ES-I3 (cell line): ENCODE measurements around the gene AUTS2.
A peak's percentile ranks its signal among the peaks of the same experiment; 100 is the strongest.

Source experiments
- H3K36me3 ChIP-seq: 2 replicates; pipeline ENCODE4 v1.6.1; 2013; ENCODE audit warnings: mild to moderate bottlenecking, low read length, control low read depth, moderate library complexity; ENCODE audit not compliant: insufficient read depth
- H3K4me1 ChIP-seq: 2 replicates; pipeline ENCODE4 v1.6.1; 2013; ENCODE audit warnings: mild to moderate bottlenecking, control low read depth, low read length; ENCODE audit not compliant: insufficient read depth
- H3K9ac ChIP-seq: 2 replicates; pipeline ENCODE4 v1.6.1; 2013; ENCODE audit warnings: low read depth, mild to moderate bottlenecking, low read length, moderate library complexity
- H3K9me3 ChIP-seq: 2 replicates; pipeline ENCODE4 v1.6.1; 2013; ENCODE audit warnings: mild to moderate bottlenecking, low read length, moderate library complexity; ENCODE audit not compliant: control insufficient read depth, insufficient read depth

AUTS2 gene

DNA sequence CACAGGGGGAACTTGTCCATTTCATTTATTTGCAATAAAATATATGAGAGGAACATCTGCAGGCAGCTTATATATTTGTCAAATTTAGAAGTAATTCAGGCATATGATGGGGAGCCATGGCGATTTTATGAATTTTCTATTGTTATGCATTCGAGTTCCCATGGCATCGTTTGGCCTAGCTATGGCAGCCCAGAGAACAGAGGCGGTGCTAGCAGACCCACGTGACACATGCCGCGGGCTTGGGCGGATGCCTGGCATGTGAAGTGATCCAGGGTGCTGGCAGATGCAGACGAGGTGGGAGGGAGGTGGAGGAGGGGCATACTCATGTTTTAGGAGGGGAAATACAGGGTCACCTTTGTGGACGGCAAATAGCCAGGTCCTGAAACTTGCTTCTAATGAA lies 973.7 kb downstream of the AUTS2 start:
- Histone ChIP-seq H3K9ac (no peak overlapping the region), H3K36me3 (no peaks in the 10 kb centered on the region), H3K9me3 (no peaks in the 10 kb centered on the region), H3K4me1 (no peaks in the 10 kb centered on the region)

DNA sequence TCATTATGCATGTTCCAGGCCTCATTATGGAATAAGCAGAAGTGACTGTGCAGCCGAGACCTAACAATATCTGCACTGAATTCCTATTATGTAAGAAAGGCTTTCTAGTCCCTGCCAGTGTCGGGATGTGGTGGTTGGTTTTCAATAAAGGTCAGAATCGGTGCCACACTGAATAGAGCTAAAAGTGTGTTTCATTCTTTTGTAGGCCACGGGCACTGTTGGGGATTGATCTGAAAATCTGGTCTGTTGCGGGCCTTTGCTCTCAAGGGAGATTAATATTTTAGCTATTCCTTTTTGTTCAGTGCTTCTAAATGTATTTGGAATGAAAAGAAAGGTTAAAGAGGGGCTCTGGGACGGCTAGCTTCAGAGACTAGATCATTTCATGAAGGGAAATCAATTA lies 974.3 kb downstream of the AUTS2 start:
- H3K9me3 ChIP-seq: no peaks in the 10 kb centered on the region
- H3K36me3 ChIP-seq: no peaks in the 10 kb centered on the region
- H3K4me1 ChIP-seq: no peaks in the 10 kb centered on the region
- no peak overlapping the region for H3K9ac ChIP-seq

DNA sequence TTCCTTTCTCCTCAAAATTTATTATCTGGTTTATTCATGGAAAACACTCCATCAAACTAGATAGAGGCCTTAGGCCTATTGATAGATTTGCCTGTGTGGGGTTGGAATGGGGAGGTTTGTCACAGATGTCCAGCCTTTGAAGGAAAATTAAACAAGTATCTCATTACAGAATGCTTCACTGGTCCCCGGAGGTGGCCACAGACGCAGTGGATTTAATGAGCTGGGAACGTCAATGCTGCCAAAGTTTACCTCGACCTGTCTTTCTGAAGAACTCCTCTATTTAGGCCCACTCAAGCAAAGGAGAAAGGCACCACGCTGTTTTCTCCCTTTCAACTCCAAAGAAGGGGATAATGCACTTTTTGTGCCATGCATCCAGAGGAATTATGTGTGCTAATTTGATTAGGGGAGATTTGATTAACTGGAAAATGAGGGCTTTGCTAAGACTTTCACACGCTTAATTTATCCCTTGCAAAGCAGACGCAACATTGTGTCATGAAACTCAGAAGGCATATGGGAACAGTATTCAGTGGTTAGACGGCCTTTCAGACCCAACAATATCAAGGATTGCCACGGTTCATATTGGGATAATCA lies 974.9 kb downstream of the AUTS2 start:
- Histone ChIP-seq H3K9me3 (no peaks in the 10 kb centered on the region), H3K36me3 (no peaks in the 10 kb centered on the region), H3K9ac (no peak overlapping the region)

DNA sequence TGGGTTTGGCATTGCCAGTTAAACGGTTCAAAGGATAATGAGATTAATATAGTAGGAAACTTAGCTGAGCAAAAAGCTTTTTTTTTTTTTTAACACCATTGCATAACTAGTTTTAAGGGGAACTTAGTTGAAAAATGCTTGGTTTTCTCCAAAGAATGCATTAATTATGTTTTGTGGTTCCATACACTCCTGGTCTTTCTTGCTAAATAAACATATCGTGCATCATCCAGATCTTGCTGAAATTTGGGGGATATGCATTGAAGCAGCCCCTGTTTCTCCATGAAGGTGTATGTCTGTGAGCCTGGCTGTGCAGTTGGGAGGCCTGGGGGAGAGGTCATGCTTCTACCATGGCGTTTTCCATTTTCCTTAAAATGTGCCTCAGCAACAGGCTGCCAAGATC lies 975.4 kb downstream of the AUTS2 start:
- no peak overlapping the region for H3K9ac ChIP-seq
- H3K36me3 ChIP-seq: no peaks in the 10 kb centered on the region
- no peaks in the 10 kb centered on the region for H3K9me3 ChIP-seq
- no peaks in the 10 kb centered on the region for H3K4me1 ChIP-seq

More for the DNA sequence above, 974.9 kb downstream of the AUTS2 start:
- no peaks in the 10 kb centered on the region for H3K4me1 ChIP-seq

DNA sequence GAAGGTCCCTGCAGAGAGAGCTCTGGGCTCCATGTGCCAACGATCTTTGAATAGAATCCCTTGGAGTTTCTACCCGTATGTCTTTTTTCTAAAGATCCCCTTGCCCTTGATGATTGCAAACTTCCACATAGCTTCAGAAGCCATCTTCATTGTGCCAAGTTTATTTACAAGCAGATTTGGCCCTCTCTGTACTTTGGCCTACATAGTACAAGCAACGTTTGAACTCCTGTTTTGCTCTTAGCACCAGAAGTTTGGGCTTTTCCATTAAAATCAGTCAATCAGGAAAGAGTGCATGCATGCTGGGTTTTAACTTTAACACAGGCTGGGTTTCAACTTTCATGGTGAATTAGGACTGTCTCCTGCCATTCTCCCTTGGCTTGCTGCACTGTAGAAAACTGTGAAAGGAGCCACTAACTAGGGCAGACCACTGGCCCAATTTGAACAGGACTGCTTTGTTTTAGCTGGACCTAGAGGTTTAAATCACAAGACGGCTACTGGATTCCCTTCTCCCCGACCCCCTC lies 976.1 kb downstream of the AUTS2 start:
- no peaks in the 10 kb centered on the region for H3K36me3 ChIP-seq
- no peaks in the 10 kb centered on the region for H3K9me3 ChIP-seq
- no peak overlapping the region for H3K9ac ChIP-seq
- no peaks in the 10 kb centered on the region for H3K4me1 ChIP-seq

DNA sequence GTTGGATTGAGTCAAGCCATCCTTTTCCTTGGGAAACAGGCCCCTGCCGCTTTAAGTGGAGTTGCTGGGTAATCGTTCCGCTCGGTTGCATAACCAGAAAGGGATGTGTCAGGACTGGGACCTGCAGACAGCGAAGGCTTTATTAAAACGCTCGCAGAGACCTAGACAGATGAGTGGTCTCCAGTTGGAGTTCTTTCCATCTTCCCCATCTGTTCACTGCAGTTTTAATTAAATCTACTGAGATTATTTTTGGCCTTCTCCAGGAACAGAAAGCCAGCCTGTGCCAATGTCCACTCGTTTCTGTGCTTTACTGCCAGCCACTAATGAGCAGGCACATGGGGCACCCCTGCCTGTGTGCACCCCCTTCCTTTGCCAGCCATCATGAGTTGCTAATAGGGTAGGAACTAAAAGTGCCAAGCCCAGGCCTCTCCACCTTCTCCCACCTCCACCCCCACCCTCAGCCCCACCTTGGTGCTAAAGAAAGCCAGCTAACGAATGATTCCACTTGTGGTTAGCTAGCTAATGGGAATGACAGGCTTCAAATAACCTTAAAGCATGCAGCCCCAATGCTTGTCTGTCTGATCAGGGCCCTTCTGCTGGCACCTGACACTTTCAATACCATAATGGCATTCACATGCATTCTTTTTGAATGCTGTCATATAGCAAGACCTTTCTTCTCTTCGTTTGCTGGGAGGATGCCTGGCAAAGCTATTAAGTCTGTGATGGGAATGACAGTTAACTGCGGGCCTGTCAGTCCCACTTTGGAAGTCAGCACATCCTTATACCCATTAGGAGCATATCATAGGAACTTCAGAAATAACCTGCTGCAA lies 976.9 kb downstream of the AUTS2 start:
- peaks cover 6% of the 10 kb centered on the region; the same call in 1 of the 2 replicates for H3K4me1 ChIP-seq
- no peak overlapping the region for H3K9ac ChIP-seq
- H3K9me3 ChIP-seq: no peaks in the 10 kb centered on the region
- no peaks in the 10 kb centered on the region for H3K36me3 ChIP-seq

DNA sequence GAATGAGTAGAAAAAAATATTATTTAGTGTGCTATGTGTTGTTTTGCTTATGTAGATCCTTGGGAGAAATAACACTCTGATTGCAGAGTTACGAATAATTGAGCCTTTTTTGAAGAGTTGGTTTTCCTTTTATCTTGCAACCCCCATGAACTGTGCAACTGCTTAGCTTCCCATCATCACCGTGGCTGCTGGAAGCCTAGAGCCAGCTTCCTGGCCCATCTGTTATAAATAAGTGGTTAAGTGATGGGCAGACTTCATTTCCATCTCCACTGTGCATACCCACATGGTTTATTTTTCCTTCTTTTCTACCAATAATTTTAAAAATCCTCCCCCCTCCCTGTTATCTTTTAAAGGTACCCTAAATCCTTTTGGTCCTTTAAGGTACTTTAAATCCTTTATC lies 978.8 kb downstream of the AUTS2 start:
- Histone ChIP-seq H3K36me3 (no peaks in the 10 kb centered on the region), H3K9me3 (no peaks in the 10 kb centered on the region), H3K4me1 (peaks cover 9% of the 10 kb centered on the region; the same call in 1 of the 2 replicates), H3K9ac (no peak overlapping the region)

DNA sequence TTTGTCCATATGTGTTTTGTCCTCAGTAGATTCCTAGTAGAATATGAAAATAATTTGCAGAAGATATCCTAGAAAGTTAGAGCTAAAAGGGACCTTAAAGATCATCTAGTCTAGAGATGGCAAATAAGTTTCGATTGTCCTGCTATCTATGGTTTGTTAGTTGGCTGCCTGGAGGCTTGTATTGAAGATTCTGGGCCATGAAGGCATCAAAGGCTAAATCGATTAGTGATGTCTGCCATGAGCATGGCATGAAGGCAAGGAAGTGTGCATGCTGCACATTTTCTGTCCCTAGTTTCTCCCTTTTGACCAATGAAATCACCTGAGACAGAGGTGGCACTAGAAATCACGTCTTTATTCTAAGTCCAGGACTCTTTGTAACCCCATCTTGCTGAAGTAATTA lies 979.9 kb downstream of the AUTS2 start:
- H3K9ac ChIP-seq: no peak overlapping the region
- no peaks in the 10 kb centered on the region for H3K9me3 ChIP-seq
- H3K4me1 ChIP-seq: peaks cover 20% of the 10 kb centered on the region
- no peaks in the 10 kb centered on the region for H3K36me3 ChIP-seq

DNA sequence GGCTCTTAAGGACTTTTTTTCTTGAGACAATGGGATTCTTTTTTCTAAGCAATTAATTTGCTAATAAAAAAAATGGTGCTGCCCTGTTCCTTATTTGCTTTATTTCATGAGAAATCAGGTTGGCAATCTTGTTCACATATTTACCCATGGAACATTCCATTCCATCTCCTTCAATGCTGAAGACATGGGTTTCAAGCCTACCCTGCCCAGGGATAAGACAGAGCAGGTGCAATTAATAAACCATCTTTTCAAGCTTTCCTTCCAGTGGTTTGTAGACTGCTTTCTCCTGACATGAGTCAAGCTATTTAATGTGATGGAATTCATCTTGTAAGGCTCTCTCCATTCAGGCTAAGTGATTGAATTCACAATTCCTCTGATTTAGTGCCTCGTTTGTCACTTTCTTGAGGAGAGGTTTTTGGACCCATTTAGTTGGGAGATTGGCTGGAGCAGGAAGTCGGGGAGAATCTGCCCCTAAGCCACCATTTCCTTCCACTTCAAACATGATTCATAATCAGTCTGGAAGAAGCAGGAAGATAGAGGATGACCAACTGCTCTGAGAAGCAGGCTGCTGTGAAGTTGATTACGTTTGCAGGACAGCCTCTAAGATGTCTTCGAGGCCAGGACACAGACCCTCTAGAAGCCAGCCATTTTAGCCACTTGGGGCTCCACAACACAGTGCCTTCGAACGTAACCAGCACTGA lies 981.3 kb downstream of the AUTS2 start:
- Histone ChIP-seq H3K36me3 (no peaks in the 10 kb centered on the region), H3K4me1 (peaks cover 32% of the 10 kb centered on the region), H3K9me3 (no peaks in the 10 kb centered on the region), H3K9ac (no peak overlapping the region)

DNA sequence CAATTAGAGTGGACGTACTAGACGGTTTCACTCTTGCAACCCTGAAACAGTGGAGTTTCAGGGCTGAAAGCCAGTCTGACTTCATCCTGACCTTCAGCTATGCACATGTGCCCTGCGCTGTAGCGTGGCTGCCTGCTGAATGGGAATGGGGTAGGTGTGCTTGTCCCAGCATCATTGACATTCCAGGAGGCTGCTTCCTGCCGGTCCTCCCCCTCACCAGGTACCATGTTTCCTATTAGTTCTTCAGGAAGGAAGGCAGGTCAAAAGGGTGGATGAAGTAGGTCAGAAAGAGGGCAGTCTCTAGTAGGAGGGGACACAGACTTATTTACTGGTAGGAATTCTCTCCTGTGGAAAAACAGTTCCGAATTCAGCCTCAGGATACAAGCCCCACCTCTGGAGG lies 981.9 kb downstream of the AUTS2 start:
- no peak overlapping the region for H3K9ac ChIP-seq
- no peaks in the 10 kb centered on the region for H3K9me3 ChIP-seq
- peaks cover 37% of the 10 kb centered on the region for H3K4me1 ChIP-seq
- H3K36me3 ChIP-seq: no peaks in the 10 kb centered on the region

DNA sequence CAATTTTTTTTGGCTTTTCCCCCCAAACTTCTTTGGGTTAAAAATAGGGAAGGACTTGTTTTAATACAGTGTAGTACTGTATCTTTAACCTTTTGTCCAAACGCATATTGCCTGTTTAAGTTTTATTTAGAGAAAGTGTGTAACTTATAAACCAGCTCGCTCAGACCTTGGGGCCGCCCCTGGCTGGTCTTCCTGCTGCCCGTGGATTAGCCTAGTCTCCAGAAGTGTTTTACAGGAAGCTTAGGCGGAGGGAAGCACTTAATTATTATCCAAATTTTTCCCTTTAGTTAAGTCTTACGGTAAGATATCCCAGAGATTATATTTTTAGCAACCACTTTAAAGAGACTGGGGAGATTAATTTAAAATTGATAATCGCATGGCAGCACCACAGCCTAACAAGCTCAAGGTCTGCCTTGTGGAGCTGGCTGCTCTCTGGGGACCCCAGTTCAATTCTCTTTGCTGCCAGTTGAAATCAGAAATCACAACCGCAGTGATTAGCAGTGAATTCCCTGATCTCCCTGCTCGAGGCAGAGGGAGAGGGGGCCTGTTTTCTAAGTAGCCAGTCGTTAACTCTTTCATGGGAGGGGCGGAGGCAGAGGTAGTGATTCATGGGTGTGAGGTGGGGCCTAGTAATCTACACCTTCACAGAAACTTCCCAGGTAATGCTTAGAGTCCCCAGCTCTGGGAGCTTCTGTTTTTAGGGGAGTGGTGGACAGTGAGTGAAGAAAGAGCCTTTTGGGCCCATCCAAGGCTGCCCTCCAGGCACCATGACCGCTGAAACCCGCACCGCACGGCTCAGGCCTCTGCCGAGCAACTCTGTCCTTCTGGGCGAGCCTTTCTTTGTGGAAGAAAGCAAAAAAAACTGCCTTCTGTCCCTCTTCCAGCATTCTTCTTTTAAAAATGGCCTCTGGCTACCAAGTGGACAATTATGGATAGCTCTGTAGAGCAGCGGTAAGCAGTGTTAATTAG lies 984.9 kb downstream of the AUTS2 start:
- Histone ChIP-seq H3K36me3 (no peaks in the 10 kb centered on the region), H3K4me1 (peaks cover 38% of the 10 kb centered on the region), H3K9me3 (no peaks in the 10 kb centered on the region), H3K9ac (peak overlapping the region; percentile 19; the same call in 1 of the 2 replicates)

DNA sequence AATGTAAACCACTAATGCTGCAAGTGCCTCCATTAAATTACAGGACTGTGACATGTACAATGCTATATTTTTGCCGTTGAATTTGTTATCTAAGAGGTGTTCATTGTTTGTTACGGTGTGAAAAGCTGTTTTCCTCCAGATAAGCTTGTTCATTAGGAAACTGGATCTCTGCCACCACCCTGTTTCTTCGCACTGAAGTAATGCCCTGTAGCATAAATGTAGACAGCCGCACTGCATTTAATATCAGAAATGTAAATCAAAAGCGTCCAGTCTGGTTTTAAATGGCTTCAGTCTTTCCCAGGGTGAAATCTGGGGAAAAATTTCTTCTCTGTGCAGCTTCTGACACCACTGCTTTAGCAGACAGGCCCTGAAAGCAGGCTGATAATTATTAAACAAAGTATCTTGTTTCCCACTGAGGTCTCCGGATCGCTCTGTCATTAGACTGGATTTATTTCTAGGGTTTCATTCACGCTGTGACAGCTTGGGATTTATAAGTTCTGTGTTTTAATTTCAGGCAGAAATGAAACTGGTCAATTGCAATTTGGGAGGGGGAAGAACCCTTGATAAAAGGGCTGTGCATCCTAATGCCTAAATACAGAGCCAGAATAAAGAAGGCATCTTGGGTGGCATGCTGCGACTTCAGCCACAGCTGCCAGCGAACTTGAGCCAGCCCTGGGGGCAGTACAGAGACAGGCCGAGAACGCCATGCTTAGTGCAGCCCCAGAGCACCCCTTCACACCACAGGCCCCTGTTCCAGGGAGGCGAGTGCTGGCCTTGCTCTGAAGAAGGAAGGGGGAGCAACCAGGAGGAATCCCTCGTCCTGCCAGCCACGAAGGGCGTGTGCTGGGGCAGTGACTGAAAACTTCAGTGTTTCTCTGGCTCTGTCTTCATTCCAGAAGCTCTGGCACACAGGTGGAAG lies 985.9 kb downstream of the AUTS2 start:
- Histone ChIP-seq H3K4me1 (peaks cover 46% of the 10 kb centered on the region), H3K9me3 (no peaks in the 10 kb centered on the region), H3K9ac (no peak overlapping the region), H3K36me3 (no peaks in the 10 kb centered on the region)

DNA sequence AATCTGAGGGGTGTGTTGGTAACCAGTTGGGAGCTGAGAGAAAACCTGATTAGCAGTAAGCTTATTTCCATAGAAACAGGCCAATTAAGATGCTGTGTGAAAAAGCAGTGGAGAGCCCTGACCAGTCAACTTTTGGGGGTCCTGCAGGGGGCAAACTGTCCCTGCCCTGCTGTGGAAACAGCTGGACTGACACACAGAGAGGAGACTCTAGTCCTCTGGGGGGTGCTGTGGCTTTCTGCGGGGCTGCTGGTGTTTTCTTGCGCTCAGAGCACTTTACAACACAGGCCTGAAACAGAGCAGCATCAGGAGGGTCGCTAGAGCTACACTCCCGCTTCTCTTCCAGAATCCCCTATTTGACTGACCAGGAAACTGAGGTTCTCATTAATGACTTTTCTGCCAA lies 986.8 kb downstream of the AUTS2 start:
- Histone ChIP-seq H3K4me1 (peaks cover 42% of the 10 kb centered on the region), H3K9me3 (no peaks in the 10 kb centered on the region), H3K36me3 (no peaks in the 10 kb centered on the region), H3K9ac (no peak overlapping the region)
